Esophagus mucosa (tissue), 1 donor: ENCODE results near the gene RAB14. TPM values are rescaled to one million over a fixed set of nuclear protein-coding genes. Genes with fewer than 3 reads are reported as not detected.
A peak's percentile ranks its signal among the peaks of the same experiment; 100 is the strongest.

ENCODE experiments used
- ATAC-seq: fragments of 200-7000 bp; cut with Tn5 transposase; one replicate; pipeline ENCODE4 v1.9.1; 2020
- total RNA-seq: library from RNA; stranded (reverse); gene quantifications from one replicate; pipeline ENCODE4 v1.2.4, GENCODE V29; 2023
- donor health status: DM: yes; HTN: yes; CAD: no.

Gene RAB14
- total RNA-seq: 87.2 TPM

GRCh38 chr9:121201738-121202533 lies at the start of gene RAB14:
Gene RAB14 (minus strand): TSS chr9:121201869. CDS start chr9:121193412, 8,457 bp downstream.
- ATAC-seq: peak; percentile 97

- no peak for ATAC-seq
Measured at GRCh38 chr9:121249563-121249962, 47.9 kb upstream of the RAB14 start.

- no peak for ATAC-seq
Measured at GRCh38 chr9:121246821-121247561, 45.3 kb upstream of the RAB14 start.

GRCh38 chr9:121242959-121243346 lies 41.3 kb upstream of the RAB14 start:
- ATAC-seq: no peak

- ATAC-seq: no peak
Measured at GRCh38 chr9:121242219-121242958, 40.7 kb upstream of the RAB14 start.

GRCh38 chr9:121240472-121241135 lies 38.9 kb upstream of the RAB14 start:
- no peak for ATAC-seq

GRCh38 chr9:121239851-121240250 lies 38.2 kb upstream of the RAB14 start:
- no peak for ATAC-seq

GRCh38 chr9:121239071-121239470 lies 37.4 kb upstream of the RAB14 start:
- ATAC-seq: no peak

GRCh38 chr9:121237916-121238315 lies 36.2 kb upstream of the RAB14 start:
- ATAC-seq: no peak

GRCh38 chr9:121235512-121235911 lies 33.8 kb upstream of the RAB14 start:
- no peak for ATAC-seq

GRCh38 chr9:121234832-121235161 lies 33.1 kb upstream of the RAB14 start:
- ATAC-seq: no peak

- no peak for ATAC-seq
Measured at GRCh38 chr9:121233906-121234831, 32.5 kb upstream of the RAB14 start.

- no peak for ATAC-seq
Measured at GRCh38 chr9:121232251-121232650, 30.6 kb upstream of the RAB14 start.

GRCh38 chr9:121230256-121230655 lies 28.6 kb upstream of the RAB14 start:
- ATAC-seq: no peak

GRCh38 chr9:121227862-121228261 lies 26.2 kb upstream of the RAB14 start:
- ATAC-seq: no peak

GRCh38 chr9:121226175-121226574 lies 24.5 kb upstream of the RAB14 start:
- ATAC-seq: no peak

GRCh38 chr9:121225240-121225639 lies 23.6 kb upstream of the RAB14 start:
- ATAC-seq: peak; percentile 23

GRCh38 chr9:121222524-121223171 lies 21.0 kb upstream of the RAB14 start:
- no peak for ATAC-seq

- ATAC-seq: no peak
Measured at GRCh38 chr9:121221664-121222055, 20.0 kb upstream of the RAB14 start.

GRCh38 chr9:121220996-121221663 lies 19.5 kb upstream of the RAB14 start:
- no peak for ATAC-seq

- no peak for ATAC-seq
Measured at GRCh38 chr9:121219530-121219929, 17.9 kb upstream of the RAB14 start.
